Measurements from ENCODE around the gene DCAF12. TPM values are rescaled to one million over a fixed set of nuclear protein-coding genes. Genes with fewer than 3 reads are reported as not detected.

The DCAF12 gene
- polyA plus RNA-seq, 2 of the 4 experiments (the other 2 are of a cell fraction), result 28.5 to 56.5 TPM

DNA sequence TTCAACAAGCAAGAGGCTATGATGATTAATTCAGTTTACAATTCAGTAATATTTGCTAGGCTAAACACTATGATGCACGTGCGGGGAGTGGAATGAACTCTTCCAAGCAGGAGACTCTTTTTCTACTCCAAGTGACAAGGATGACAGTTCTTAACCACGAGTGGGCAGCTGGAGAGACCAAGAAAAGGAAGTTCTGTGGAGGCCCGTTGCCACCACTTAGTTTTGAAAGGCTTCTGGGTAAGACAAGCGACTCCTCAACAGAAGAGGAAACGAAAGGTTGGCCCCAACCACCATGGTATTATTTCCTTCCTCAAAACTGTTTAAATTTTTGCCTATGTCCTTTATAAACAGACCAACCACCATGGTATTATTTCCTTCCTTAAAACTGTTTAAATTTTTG is 2.8 kb downstream of the DCAF12 start (continued):
- TF ChIP-seq SMC3 (IDR thresholded peaks at IDR 0.05) (no peak), RARB (CRISPR knock-in tag; IDR thresholded peaks at IDR 0.05) (no peak), TFCP2L1 (CRISPR knock-in tag; IDR thresholded peaks at IDR 0.05) (no peak)

- ATAC-seq (no peak), FAIRE-seq (no peak), DNase-seq (ENCODE audit: low read depth in 1 of 2, low spot score in 1 of 2) (no peak)
- CTCF ChIA-PET, result interaction anchor here (1.0 to 1.6 kb wide), 3 partner anchors 10 to 131 kb away, joined by 3 read pairs; no protein-coding TSS in a partner anchor
- Histone ChIP-seq H3K4me2 (no peak overlapping the region), H3K27ac (no peak overlapping the region), H3K9me3 (no peaks in the 10 kb centered on the region), H3K4me3 (no peak overlapping the region), H3K4me1 (peaks cover 23% of the 10 kb centered on the region)
- TF ChIP-seq, protein P1, sequence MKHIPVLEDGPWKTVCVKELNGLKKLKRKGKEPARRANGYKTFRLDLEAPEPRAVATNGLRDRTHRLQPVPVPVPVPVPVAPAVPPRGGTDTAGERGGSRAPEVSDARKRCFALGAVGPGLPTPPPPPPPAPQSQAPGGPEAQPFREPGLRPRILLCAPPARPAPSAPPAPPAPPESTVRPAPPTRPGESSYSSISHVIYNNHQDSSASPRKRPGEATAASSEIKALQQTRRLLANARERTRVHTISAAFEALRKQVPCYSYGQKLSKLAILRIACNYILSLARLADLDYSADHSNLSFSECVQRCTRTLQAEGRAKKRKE (CRISPR knock-in tag; IDR thresholded peaks at IDR 0.05; ENCODE audit: low read depth), result no peak
- TF ChIP-seq MAFK (IDR thresholded peaks at IDR 0.05; ENCODE audit: partially characterized antibody), result no peak
- TF ChIP-seq JUNB (IDR thresholded peaks at IDR 0.05), result no peak
- TF ChIP-seq POLR2A (IDR thresholded peaks at IDR 0.05; ENCODE audit: low read length), result no peak
- no peak for TF ChIP-seq CBX8 (IDR thresholded peaks at IDR 0.05)
- no peak for TF ChIP-seq ESRRA (IDR thresholded peaks at IDR 0.05; ENCODE audit: borderline replicate concordance, low read length)
- TF ChIP-seq FOXS1 (CRISPR knock-in tag; IDR thresholded peaks at IDR 0.05), result no peak
- no peak for TF ChIP-seq SMC3 (IDR thresholded peaks at IDR 0.05)
- TF ChIP-seq TP53 (CRISPR knock-in tag; IDR thresholded peaks at IDR 0.05), result no peak
- no peak for TF ChIP-seq HMGXB4 (CRISPR knock-in tag; IDR thresholded peaks at IDR 0.05; ENCODE audit: borderline replicate concordance)
- TF ChIP-seq RAD21 (conservative IDR thresholded peaks at IDR 0.05 in 1 of 2, IDR thresholded peaks at IDR 0.05 in 1 of 2), result no peak
- no peak for TF ChIP-seq CBX2 (IDR thresholded peaks at IDR 0.05; ENCODE audit: borderline replicate concordance, low read depth)
- TF ChIP-seq PHF8 (IDR thresholded peaks at IDR 0.05; ENCODE audit: borderline replicate concordance, low read depth), result no peak
- TF ChIP-seq HDAC2 (IDR thresholded peaks at IDR 0.05), result no peak
- no peak for TF ChIP-seq RARB (CRISPR knock-in tag; IDR thresholded peaks at IDR 0.05)
- no peak for TF ChIP-seq ZNF302 (CRISPR knock-in tag; IDR thresholded peaks at IDR 0.05)
- TF ChIP-seq, protein P2, sequence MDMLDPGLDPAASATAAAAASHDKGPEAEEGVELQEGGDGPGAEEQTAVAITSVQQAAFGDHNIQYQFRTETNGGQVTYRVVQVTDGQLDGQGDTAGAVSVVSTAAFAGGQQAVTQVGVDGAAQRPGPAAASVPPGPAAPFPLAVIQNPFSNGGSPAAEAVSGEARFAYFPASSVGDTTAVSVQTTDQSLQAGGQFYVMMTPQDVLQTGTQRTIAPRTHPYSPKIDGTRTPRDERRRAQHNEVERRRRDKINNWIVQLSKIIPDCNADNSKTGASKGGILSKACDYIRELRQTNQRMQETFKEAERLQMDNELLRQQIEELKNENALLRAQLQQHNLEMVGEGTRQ (IDR thresholded peaks at IDR 0.05), result no peak
- POLR2A ChIA-PET, result no interaction called here
- 71% methylated on average over 3 of the region's 3 CpGs for WGBS (ENCODE audit: missing lambda C conversion rate)
Observed at GRCh38 chr9:34121996-34122395, 4.5 kb downstream of the DCAF12 start.

- no peak for TF ChIP-seq NFE2L2 (conservative IDR thresholded peaks at IDR 0.05; ENCODE audit: low read length)
- no peak overlapping the region for H3K4me2 ChIP-seq
- no peak for FAIRE-seq
Observed at GRCh38 chr9:34119713-34120112, 6.8 kb downstream of the DCAF12 start.

GRCh38 chr9:34114436-34114835 is 12.1 kb downstream of the DCAF12 start:
- ATAC-seq (no peak), DNase-seq (ENCODE audit: low read depth in 1 of 2, low spot score in 1 of 2) (no peak), FAIRE-seq (no peak)
- CTCF ChIA-PET, result interaction anchor here (1.0 to 2.5 kb wide), 2 partner anchors 77 to 139 kb away, joined by 3 to 11 read pairs; no protein-coding TSS in a partner anchor
- no peak overlapping the region for H3K4me2 ChIP-seq
- POLR2A ChIA-PET, result no interaction called here
- WGBS (ENCODE audit: missing lambda C conversion rate), result 85% methylated on average over 4 of the region's 4 CpGs
- no peaks in the 10 kb centered on the region for H3K9me3 ChIP-seq
- no peak overlapping the region for H3K27ac ChIP-seq
- no peaks in the 10 kb centered on the region for H3K4me1 ChIP-seq
- H3K4me3 ChIP-seq, result no peak overlapping the region
- no peak for TF ChIP-seq HOXA7 (CRISPR knock-in tag; IDR thresholded peaks at IDR 0.05)
- no peak for TF ChIP-seq ELK1 (IDR thresholded peaks at IDR 0.05; ENCODE audit: low read depth, low read length)
- no peak for TF ChIP-seq KDM5A (IDR thresholded peaks at IDR 0.05)
- no peak for TF ChIP-seq EP300 (IDR thresholded peaks at IDR 0.05)
- no peak for TF ChIP-seq FOSB (CRISPR knock-in tag; IDR thresholded peaks at IDR 0.05)
- no peak for TF ChIP-seq HEYL (CRISPR knock-in tag; IDR thresholded peaks at IDR 0.05)
- no peak for TF ChIP-seq RNF2 (IDR thresholded peaks at IDR 0.05; ENCODE audit: borderline replicate concordance, low read depth)
- TF ChIP-seq MYC (IDR thresholded peaks at IDR 0.05; ENCODE audit: borderline replicate concordance, low read length), result no peak
- no peak for TF ChIP-seq HMGXB4 (CRISPR knock-in tag; IDR thresholded peaks at IDR 0.05; ENCODE audit: borderline replicate concordance)
- no peak for TF ChIP-seq NPAS2 (CRISPR knock-in tag; IDR thresholded peaks at IDR 0.05; ENCODE audit: borderline replicate concordance)

More at GRCh38 chr9:34119713-34120112, 6.8 kb downstream of the DCAF12 start:
- H3K4me1 ChIP-seq, result peaks cover 14% of the 10 kb centered on the region
- H3K9me3 ChIP-seq, result no peaks in the 10 kb centered on the region
- H3K4me3 ChIP-seq, result no peak overlapping the region
- 83% methylated on average over 3 of the region's 3 CpGs for WGBS (ENCODE audit: missing lambda C conversion rate)
- POLR2A ChIA-PET, result interaction anchor here (0.7 kb wide), 1 partner anchor 529 kb away, joined by 4 read pairs; no protein-coding TSS in a partner anchor
- ATAC-seq, result no peak
- CTCF ChIA-PET, result interaction anchor here (0.6 to 1.6 kb wide), 8 partner anchors 8 to 136 kb away, joined by 3 to 11 read pairs (median 3); no protein-coding TSS in a partner anchor
- H3K27ac ChIP-seq, result no peak overlapping the region
- no peak for DNase-seq (ENCODE audit: low read depth in 1 of 2, low spot score in 1 of 2)
